K562 (cell line): ENCODE data around the gene FILIP1L. TPM values are rescaled to one million over a fixed set of nuclear protein-coding genes. Genes with fewer than 3 reads are reported as not detected.

Experiments used
- BRF1 ChIP-seq: IDR thresholded peaks from 3 replicates; pipeline ENCODE4 v1.6.1; 2011; ENCODE audit warnings: borderline replicate concordance, mild to moderate bottlenecking; ENCODE audit not compliant: insufficient read length; ENCODE audit errors: extremely low read depth
- COPS2 ChIP-seq: fragments of 450-650 bp; conservative IDR thresholded peaks from 2 replicates; pipeline ENCODE4 v1.6.1; 2016; ENCODE audit warnings: mild to moderate bottlenecking, moderate library complexity
- GATAD2A ChIP-seq: fragments of 450-650 bp; IDR thresholded peaks from 2 replicates; pipeline ENCODE4 v1.6.1; 2017
- GTF2F1 ChIP-seq: IDR thresholded peaks from 2 replicates; pipeline ENCODE4 v1.6.1; 2011; ENCODE audit warnings: low read depth, low read length, improper control_type of control experiment
- HMGN3 ChIP-seq: IDR thresholded peaks from 2 replicates; pipeline ENCODE4 v1.6.1; 2011; ENCODE audit warnings: borderline replicate concordance, low read depth, mild to moderate bottlenecking, mixed read lengths, low read length; ENCODE audit not compliant: insufficient read length; ENCODE audit errors: extremely low read depth
- KAT2B ChIP-seq: IDR thresholded peaks from one replicate; pipeline ENCODE4 v1.6.1; 2012; ENCODE audit warnings: low read depth, mild to moderate bottlenecking, control low read depth, inconsistent platforms, low read length, moderate library complexity
- NCOA6 ChIP-seq: fragments of 450-650 bp; IDR thresholded peaks from 2 replicates; pipeline ENCODE4 v1.6.1; 2017; ENCODE audit warnings: mild to moderate bottlenecking
- NCOR1 ChIP-seq: fragments of 450-650 bp; IDR thresholded peaks from 2 replicates; pipeline ENCODE4 v1.6.1; 2016; ENCODE audit warnings: mild to moderate bottlenecking, moderate library complexity
- SREBF1 ChIP-seq: fragments of 150-350 bp; IDR thresholded peaks from 2 replicates; pipeline ENCODE4 v1.6.1; 2014; ENCODE audit warnings: antibody characterized with exemption, low read depth, low read length, borderline replicate concordance
- TOE1 ChIP-seq, 2 experiments: fragments of 450-650 bp in 1 of 2; sonication (generic) in 1 of 2; formaldehyde crosslinking in 1 of 2; IDR thresholded peaks; 2 replicates each; pipeline versions ENCODE4 v1.7.1 to v1.8.0; 2016 to 2022; ENCODE audit warnings: borderline replicate concordance in 2 of 2, mild to moderate bottlenecking in 2 of 2, antibody characterized with exemption in 1 of 2, inconsistent platforms in 1 of 2, low read depth in 1 of 2, missing genetic modification reagents in 1 of 2, moderate library complexity in 1 of 2
- XRCC5 ChIP-seq: fragments of 200-400 bp; formaldehyde crosslinking; IDR thresholded peaks from 2 replicates; pipeline ENCODE4 v1.6.1; 2017; ENCODE audit warnings: low read depth, mild to moderate bottlenecking, low read length
- ZBTB7A ChIP-seq: IDR thresholded peaks from 2 replicates; pipeline ENCODE4 v1.6.1; 2011; ENCODE audit warnings: low read depth, mild to moderate bottlenecking, low read length, moderate library complexity, borderline replicate concordance; ENCODE audit not compliant: control insufficient read depth
- ZC3H11A ChIP-seq: IDR thresholded peaks from 2 replicates; pipeline ENCODE4 v1.6.1; 2012; ENCODE audit warnings: low read depth, low read length, improper control_type of control experiment
- ZNF282 ChIP-seq: sonication (generic); formaldehyde crosslinking; IDR thresholded peaks from 2 replicates; pipeline ENCODE4 v1.8.1; 2023; ENCODE audit warnings: missing genetic modification reagents
- ZNF644 ChIP-seq: fragments of 200-800 bp; sonication (Bioruptor generic); IDR thresholded peaks from 2 replicates; pipeline ENCODE4 v1.6.1; 2016; ENCODE audit warnings: low read depth, missing genetic modification characterization, missing compliant biosample characterization
- ZSCAN29 ChIP-seq: fragments of 450-650 bp; IDR thresholded peaks from 2 replicates; pipeline ENCODE4 v1.6.1; 2017
- polyA plus RNA-seq, 8 experiments: library from polyadenylated mRNA; depleted of rRNA in 4 of 8; stranded (reverse) in 5 of 8; unstranded in 3 of 8; fragments of >200 nt; fragmentation: Nextera tagmentation in 2 of 8; fragmentation: Illumina TruSeq in 1 of 8; extraction: Ambion mirVana in 2 of 8; extraction: Trizol in 1 of 8; gene quantifications; 2 replicates each; pipeline versions ENCODE4 v1.2.1 to v1.2.3, GENCODE V29; 2011 to 2014; ENCODE audit warnings: inconsistent platforms in 1 of 8, missing spikeins in 1 of 8
- total RNA-seq, 7 experiments: library from RNA; depleted of rRNA in 6 of 7; stranded (reverse); fragments of >200 nt in 6 of 7; fragmentation: Illumina TruSeq in 2 of 7; extraction: Trizol in 2 of 7; gene quantifications; 2 replicates each; pipeline versions ENCODE4 v1.2.1 to v1.2.3, GENCODE V29; 2011 to 2021; ENCODE audit warnings: low replicate concordance in 1 of 7
- TF ChIP-seq, protein P1 (sequence below): fragments of 450-650 bp; conservative IDR thresholded peaks from 2 replicates; pipeline ENCODE4 v1.6.1; 2016; ENCODE audit warnings: missing genetic modification characterization, low read depth, mild to moderate bottlenecking, control low read depth, missing compliant biosample characterization
- TF ChIP-seq, protein P2 (sequence below): fragments of 450-650 bp; formaldehyde crosslinking; IDR thresholded peaks from 2 replicates; pipeline ENCODE4 v1.4.0; 2022; ENCODE audit warnings: missing genetic modification characterization
- TF ChIP-seq, protein P3 (sequence below): fragments of 450-650 bp; IDR thresholded peaks from 2 replicates; pipeline ENCODE4 v1.6.1; 2016
- TF ChIP-seq, protein P4 (sequence below): sonication (generic); formaldehyde crosslinking; IDR thresholded peaks from 2 replicates; pipeline ENCODE4 v1.8.0; 2022; ENCODE audit warnings: mild to moderate bottlenecking, low read depth, missing genetic modification reagents
- TF ChIP-seq, protein P5 (sequence below): fragments of 250-450 bp; sonication (Bioruptor Pico); IDR thresholded peaks from 2 replicates; pipeline ENCODE4 v1.8.0; 2022; ENCODE audit warnings: moderate library complexity, mild to moderate bottlenecking, inconsistent platforms
- TF ChIP-seq, protein P6 (sequence below): sonication (generic); formaldehyde crosslinking; IDR thresholded peaks from 2 replicates; pipeline ENCODE4 v1.9.0; 2022; ENCODE audit warnings: mild to moderate bottlenecking, missing genetic modification reagents

The FILIP1L gene
- total and polyA plus RNA-seq, 9 of the 15 experiments (the other 6 are each of a cell fraction or from before 2014, with no cell fraction given): 0.50 to 2.1 (median 1.1) TPM

DNA sequence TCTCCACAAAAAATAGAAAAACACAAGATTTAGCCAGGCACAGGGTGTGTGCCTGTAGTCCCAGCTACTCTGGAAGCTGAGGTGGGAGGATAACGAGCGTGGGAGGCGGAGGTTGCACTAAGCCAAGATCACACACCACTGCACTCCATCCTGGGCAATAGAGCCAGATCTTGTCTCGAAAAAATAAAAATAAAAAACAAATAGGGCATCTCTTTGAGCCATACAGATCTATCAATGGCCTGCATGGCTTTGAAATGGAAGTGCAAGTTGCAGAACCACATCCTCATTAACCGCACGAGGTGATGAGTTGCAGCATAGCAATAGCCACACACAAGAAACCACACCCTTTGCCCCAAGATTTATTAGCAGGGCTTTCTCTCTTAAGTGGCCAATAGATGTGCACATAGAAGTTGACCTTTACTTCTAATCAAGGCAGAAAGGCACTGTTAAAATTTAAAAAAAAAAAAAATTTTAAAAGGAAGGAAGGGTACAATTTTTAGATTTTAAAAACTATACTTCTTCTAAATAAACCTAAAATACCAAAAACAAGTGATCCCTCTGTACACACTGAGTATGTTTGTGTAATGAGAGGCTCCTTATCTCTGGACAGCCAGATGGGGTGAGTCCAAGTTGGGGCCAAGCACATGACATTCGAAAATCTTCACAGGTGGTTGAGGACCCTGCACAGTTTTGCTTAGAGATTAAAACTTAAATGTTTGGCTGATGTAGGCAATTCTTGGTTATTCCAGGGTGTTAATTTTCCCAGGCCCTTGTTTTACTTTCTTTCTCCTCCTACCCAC, 53.4 kb downstream of the FILIP1L start (continued):
- TF ChIP-seq, protein P1, sequence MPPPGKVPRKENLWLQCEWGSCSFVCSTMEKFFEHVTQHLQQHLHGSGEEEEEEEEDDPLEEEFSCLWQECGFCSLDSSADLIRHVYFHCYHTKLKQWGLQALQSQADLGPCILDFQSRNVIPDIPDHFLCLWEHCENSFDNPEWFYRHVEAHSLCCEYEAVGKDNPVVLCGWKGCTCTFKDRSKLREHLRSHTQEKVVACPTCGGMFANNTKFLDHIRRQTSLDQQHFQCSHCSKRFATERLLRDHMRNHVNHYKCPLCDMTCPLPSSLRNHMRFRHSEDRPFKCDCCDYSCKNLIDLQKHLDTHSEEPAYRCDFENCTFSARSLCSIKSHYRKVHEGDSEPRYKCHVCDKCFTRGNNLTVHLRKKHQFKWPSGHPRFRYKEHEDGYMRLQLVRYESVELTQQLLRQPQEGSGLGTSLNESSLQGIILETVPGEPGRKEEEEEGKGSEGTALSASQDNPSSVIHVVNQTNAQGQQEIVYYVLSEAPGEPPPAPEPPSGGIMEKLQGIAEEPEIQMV: no peak
- TF ChIP-seq NCOA6 (no peak), COPS2 (no peak), ZNF282 (no peak), NCOR1 (peak; percentile 77), BRF1 (no peak), KAT2B (no peak), HMGN3 (no peak), SREBF1 (no peak), ZNF644 (no peak), ZC3H11A (no peak), GTF2F1 (no peak), TOE1 (IDR thresholded peaks at IDR 0.05; ENCODE audit: borderline replicate concordance) (no peak), TOE1 (CRISPR knock-in tag; IDR thresholded peaks at IDR 0.05; ENCODE audit: borderline replicate concordance, low read depth) (no peak), ZBTB7A (no peak), ZSCAN29 (no peak), GATAD2A (no peak), XRCC5 (no peak)
- TF ChIP-seq, protein P2, sequence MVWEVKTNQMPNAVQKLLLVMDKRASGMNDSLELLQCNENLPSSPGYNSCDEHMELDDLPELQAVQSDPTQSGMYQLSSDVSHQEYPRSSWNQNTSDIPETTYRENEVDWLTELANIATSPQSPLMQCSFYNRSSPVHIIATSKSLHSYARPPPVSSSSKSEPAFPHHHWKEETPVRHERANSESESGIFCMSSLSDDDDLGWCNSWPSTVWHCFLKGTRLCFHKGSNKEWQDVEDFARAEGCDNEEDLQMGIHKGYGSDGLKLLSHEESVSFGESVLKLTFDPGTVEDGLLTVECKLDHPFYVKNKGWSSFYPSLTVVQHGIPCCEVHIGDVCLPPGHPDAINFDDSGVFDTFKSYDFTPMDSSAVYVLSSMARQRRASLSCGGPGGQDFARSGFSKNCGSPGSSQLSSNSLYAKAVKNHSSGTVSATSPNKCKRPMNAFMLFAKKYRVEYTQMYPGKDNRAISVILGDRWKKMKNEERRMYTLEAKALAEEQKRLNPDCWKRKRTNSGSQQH: no peak
- TF ChIP-seq, protein P3, sequence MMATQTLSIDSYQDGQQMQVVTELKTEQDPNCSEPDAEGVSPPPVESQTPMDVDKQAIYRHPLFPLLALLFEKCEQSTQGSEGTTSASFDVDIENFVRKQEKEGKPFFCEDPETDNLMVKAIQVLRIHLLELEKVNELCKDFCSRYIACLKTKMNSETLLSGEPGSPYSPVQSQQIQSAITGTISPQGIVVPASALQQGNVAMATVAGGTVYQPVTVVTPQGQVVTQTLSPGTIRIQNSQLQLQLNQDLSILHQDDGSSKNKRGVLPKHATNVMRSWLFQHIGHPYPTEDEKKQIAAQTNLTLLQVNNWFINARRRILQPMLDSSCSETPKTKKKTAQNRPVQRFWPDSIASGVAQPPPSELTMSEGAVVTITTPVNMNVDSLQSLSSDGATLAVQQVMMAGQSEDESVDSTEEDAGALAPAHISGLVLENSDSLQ: no peak; the same call in 1 of the 2 replicates
- TF ChIP-seq, protein P4, sequence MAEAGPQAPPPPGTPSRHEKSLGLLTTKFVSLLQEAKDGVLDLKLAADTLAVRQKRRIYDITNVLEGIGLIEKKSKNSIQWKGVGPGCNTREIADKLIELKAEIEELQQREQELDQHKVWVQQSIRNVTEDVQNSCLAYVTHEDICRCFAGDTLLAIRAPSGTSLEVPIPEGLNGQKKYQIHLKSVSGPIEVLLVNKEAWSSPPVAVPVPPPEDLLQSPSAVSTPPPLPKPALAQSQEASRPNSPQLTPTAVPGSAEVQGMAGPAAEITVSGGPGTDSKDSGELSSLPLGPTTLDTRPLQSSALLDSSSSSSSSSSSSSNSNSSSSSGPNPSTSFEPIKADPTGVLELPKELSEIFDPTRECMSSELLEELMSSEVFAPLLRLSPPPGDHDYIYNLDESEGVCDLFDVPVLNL (CRISPR knock-in tag): no peak
- TF ChIP-seq, protein P5, sequence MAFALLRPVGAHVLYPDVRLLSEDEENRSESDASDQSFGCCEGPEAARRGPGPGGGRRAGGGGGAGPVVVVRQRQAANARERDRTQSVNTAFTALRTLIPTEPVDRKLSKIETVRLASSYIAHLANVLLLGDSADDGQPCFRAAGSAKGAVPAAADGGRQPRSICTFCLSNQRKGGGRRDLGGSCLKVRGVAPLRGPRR (CRISPR knock-in tag): no peak
- TF ChIP-seq, protein P6, sequence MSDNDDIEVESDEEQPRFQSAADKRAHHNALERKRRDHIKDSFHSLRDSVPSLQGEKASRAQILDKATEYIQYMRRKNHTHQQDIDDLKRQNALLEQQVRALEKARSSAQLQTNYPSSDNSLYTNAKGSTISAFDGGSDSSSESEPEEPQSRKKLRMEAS (CRISPR knock-in tag): no peak
